H9 (cell line): Measurements from ENCODE around the gene CCIN. TPM values are rescaled to one million over a fixed set of nuclear protein-coding genes. Genes with fewer than 3 reads are reported as not detected.

ENCODE experiments used
- DNase-seq: peaks from one replicate; pipeline ENCODE4 v3.0.0-alpha.2; 2017
- H2AFZ ChIP-seq: one replicate; pipeline ENCODE4 v1.6.1; 2013; ENCODE audit warnings: mild to moderate bottlenecking, low read length, control low read depth, moderate library complexity
- H2AK5ac ChIP-seq: 2 replicates; pipeline ENCODE4 v1.6.1; 2013; ENCODE audit warnings: low read length, control low read depth, mixed read lengths; ENCODE audit not compliant: insufficient read length
- H2BK120ac ChIP-seq: one replicate; pipeline ENCODE4 v1.6.1; 2013; ENCODE audit warnings: low read depth, mild to moderate bottlenecking, low read length, control low read depth, inconsistent platforms; ENCODE audit not compliant: poor library complexity, severe bottlenecking
- H2BK12ac ChIP-seq: 2 replicates; pipeline ENCODE4 v1.6.1; 2013; ENCODE audit warnings: low read length, control low read depth, mixed read lengths, low read depth; ENCODE audit not compliant: insufficient read length
- H2BK15ac ChIP-seq: 2 replicates; pipeline ENCODE4 v1.6.1; 2013; ENCODE audit warnings: low read depth, low read length, control low read depth
- H2BK20ac ChIP-seq: one replicate; pipeline ENCODE4 v1.6.1; 2013; ENCODE audit warnings: low read depth, mild to moderate bottlenecking, low read length, control low read depth, inconsistent platforms; ENCODE audit not compliant: poor library complexity, severe bottlenecking
- H2BK5ac ChIP-seq: 2 replicates; pipeline ENCODE4 v1.6.1; 2013; ENCODE audit warnings: low read length, control low read depth, mixed read lengths; ENCODE audit not compliant: insufficient read length
- H3K14ac ChIP-seq: 2 replicates; pipeline ENCODE4 v1.6.1; 2013; ENCODE audit warnings: low read length, control low read depth; ENCODE audit not compliant: insufficient read depth
- H3K18ac ChIP-seq: 2 replicates; pipeline ENCODE4 v1.6.1; 2013; ENCODE audit warnings: low read depth, mild to moderate bottlenecking, mixed read lengths, low read length, control low read depth; ENCODE audit not compliant: insufficient read length
- H3K23ac ChIP-seq: 2 replicates; pipeline ENCODE4 v1.6.1; 2013; ENCODE audit warnings: low read length, control low read depth, mixed read lengths, low read depth; ENCODE audit not compliant: insufficient read length
- H3K23me2 ChIP-seq: 2 replicates; pipeline ENCODE4 v1.6.1; 2013; ENCODE audit warnings: low read depth, mild to moderate bottlenecking, mixed read lengths, low read length, control low read depth; ENCODE audit not compliant: insufficient read length, poor library complexity, severe bottlenecking
- H3K27ac ChIP-seq: 2 replicates; pipeline ENCODE4 v1.5.1; 2013; ENCODE audit warnings: low read length, control low read depth, mixed read lengths, low read depth; ENCODE audit not compliant: insufficient read length
- H3K27me3 ChIP-seq: 2 replicates; pipeline ENCODE4 v1.6.1; 2013; ENCODE audit warnings: low read length, control low read depth, inconsistent platforms; ENCODE audit not compliant: insufficient read depth
- H3K4ac ChIP-seq: 2 replicates; pipeline ENCODE4 v1.6.1; 2013; ENCODE audit warnings: low read depth, mild to moderate bottlenecking, control low read depth, inconsistent platforms, low read length, moderate library complexity
- H3K4me1 ChIP-seq: 2 replicates; pipeline ENCODE4 v1.6.1; 2013; ENCODE audit warnings: low read length, control low read depth, inconsistent platforms; ENCODE audit not compliant: insufficient read depth
- H3K4me2 ChIP-seq: 2 replicates; pipeline ENCODE4 v1.6.1; 2013; ENCODE audit warnings: low read length, control low read depth, mixed read lengths; ENCODE audit not compliant: insufficient read length, insufficient read depth
- H3K56ac ChIP-seq: 2 replicates; pipeline ENCODE4 v1.6.1; 2013; ENCODE audit warnings: low read depth, mild to moderate bottlenecking, mixed read lengths, low read length, control low read depth; ENCODE audit not compliant: insufficient read length
- H3K79me1 ChIP-seq: 2 replicates; pipeline ENCODE4 v1.6.1; 2013; ENCODE audit warnings: low read depth, mild to moderate bottlenecking, moderate library complexity, low read length, control low read depth, inconsistent platforms; ENCODE audit not compliant: insufficient read depth, poor library complexity, severe bottlenecking
- H3K79me2 ChIP-seq: 2 replicates; pipeline ENCODE4 v1.6.1; 2013; ENCODE audit warnings: low read length, control low read depth, inconsistent platforms; ENCODE audit not compliant: insufficient read depth
- H3K9ac ChIP-seq: 2 replicates; pipeline ENCODE4 v1.6.1; 2013; ENCODE audit warnings: low read length, control low read depth, mixed read lengths; ENCODE audit not compliant: insufficient read length; ENCODE audit errors: extremely low read depth
- H3K9me3 ChIP-seq: one replicate; pipeline ENCODE4 v1.6.1; 2013; ENCODE audit warnings: low read depth, low read length, inconsistent platforms; ENCODE audit not compliant: control insufficient read depth
- H3T11ph ChIP-seq: one replicate; pipeline ENCODE4 v1.6.1; 2013; ENCODE audit warnings: mild to moderate bottlenecking, low read length, control low read depth, inconsistent platforms
- H4K20me1 ChIP-seq: one replicate; pipeline ENCODE4 v1.6.1; 2013; ENCODE audit not compliant: control insufficient read depth, insufficient read length, insufficient read depth
- H4K5ac ChIP-seq: 2 replicates; pipeline ENCODE4 v1.6.1; 2013; ENCODE audit warnings: low read depth, mild to moderate bottlenecking, mixed read lengths, low read length, control low read depth; ENCODE audit not compliant: insufficient read length
- H4K8ac ChIP-seq: replicated peaks from 2 replicates; pipeline ENCODE4 v1.6.1; 2013; ENCODE audit warnings: low read length, control low read depth, mixed read lengths, low read depth; ENCODE audit not compliant: insufficient read length
- H4K91ac ChIP-seq: 2 replicates; pipeline ENCODE4 v1.6.1; 2013; ENCODE audit warnings: low read depth, mild to moderate bottlenecking, moderate library complexity, mixed read lengths, low read length, control low read depth; ENCODE audit not compliant: insufficient read length
- H3K27ac Mint-ChIP-seq, 3 experiments: 2 replicates in 2 of 3; 3 replicates in 1 of 3; pipeline ENCODE4 v1.8.0; 2020 to 2021; ENCODE audit warnings: mixed read lengths in 3 of 3, mild to moderate bottlenecking in 1 of 3, moderate library complexity in 1 of 3
- H3K27me3 Mint-ChIP-seq: 2 replicates; pipeline ENCODE4 v1.8.0; 2021; ENCODE audit warnings: low read depth, mild to moderate bottlenecking, moderate library complexity, mixed read lengths
- H3K36me3 Mint-ChIP-seq, 3 experiments: 2 replicates in 2 of 3; 3 replicates in 1 of 3; pipeline ENCODE4 v1.8.0; 2020 to 2021; ENCODE audit warnings: low read depth in 3 of 3, mixed read lengths in 3 of 3; ENCODE audit not compliant: insufficient read depth in 1 of 3
- H3K4me1 Mint-ChIP-seq, 2 experiments: 2 replicates each; pipeline ENCODE4 v1.8.0; 2020; ENCODE audit warnings: mixed read lengths in 2 of 2
- H3K4me3 Mint-ChIP-seq, 2 experiments: 2 replicates in 1 of 2; 3 replicates in 1 of 2; pipeline ENCODE4 v1.8.0; 2020 to 2021; ENCODE audit warnings: mild to moderate bottlenecking in 2 of 2, mixed read lengths in 2 of 2, moderate library complexity in 1 of 2
- H3K9me3 Mint-ChIP-seq, 2 experiments: 2 replicates in 1 of 2; 3 replicates in 1 of 2; pipeline ENCODE4 v1.8.0; 2020; ENCODE audit warnings: mild to moderate bottlenecking in 2 of 2, mixed read lengths in 2 of 2, moderate library complexity in 1 of 2
- CTCF ChIP-seq: fragments of 200-600 bp; sonication (generic); conservative IDR thresholded peaks from 3 replicates; pipeline ENCODE4 v1.8.0; 2021; ENCODE audit warnings: antibody characterized with exemption, mild to moderate bottlenecking
- WGBS: extraction: QIAGEN DNeasy Blood & Tissue Kit; methylation state at CpG from one replicate; pipeline ENCODE4 v1.1.7; 2013; ENCODE audit warnings: missing lambda C conversion rate, low lambda C conversion rate, mixed read lengths; ENCODE audit not compliant: insufficient read length; ENCODE audit errors: extremely low coverage; 5-methylcytosine and 5-hydroxymethylcytosine counted together
- total RNA-seq: library from RNA; stranded (reverse); gene quantifications from 2 replicates; pipeline ENCODE4 v1.2.1, GENCODE V29; 2021

CCIN gene
- total RNA-seq, 1 experiment from 2014 or later, result not detected

GRCh38 chr9:36134761-36135505, 34.3 kb upstream of the CCIN start:
- Histone ChIP-seq H3K27me3 (peaks cover 27% of the 10 kb centered on the region), H3K4me1 (peaks cover 2% of the 10 kb centered on the region; the same call in 1 of the 2 replicates), H3T11ph (no peak overlapping the region), H3K4ac (no peak overlapping the region), H4K8ac (no peak overlapping the region), H3K23ac (no peak overlapping the region), H2BK120ac (no peak overlapping the region), H2AK5ac (no peak overlapping the region), H3K56ac (no peak overlapping the region), H2BK15ac (no peak overlapping the region), H2BK5ac (no peak overlapping the region), H2BK12ac (no peak overlapping the region), H2BK20ac (no peak overlapping the region), H3K23me2 (peaks cover 14% of the 10 kb centered on the region), H3K14ac (no peak overlapping the region), H4K91ac (no peak overlapping the region), H3K4me2 (peak overlapping the region; percentile 71), H4K20me1 (no peaks in the 10 kb centered on the region), H3K18ac (no peak overlapping the region), H3K27ac (no peak overlapping the region), H3K9me3 (no peaks in the 10 kb centered on the region), H4K5ac (no peak overlapping the region), H3K9ac (no peak overlapping the region), H3K79me1 (no peaks in the 10 kb centered on the region), H3K79me2 (no peaks in the 10 kb centered on the region), H2AFZ (no peak overlapping the region)
- no peak for TF ChIP-seq CTCF
- Mint-ChIP-seq H3K27ac (peak overlapping the region in 1 of 3 experiments; percentile 4; a peak in 2 of 7 replicates), H3K9me3 (peaks cover 0 to 5% of the 10 kb centered on the region in 2 experiments; a peak in 2 of 5 replicates), H3K27me3 (peaks cover 81% of the 10 kb centered on the region), H3K4me3 (peak overlapping the region; percentile 72 to 88; a peak in 4 of 5 replicates), H3K4me1 (peaks cover 32 to 42% of the 10 kb centered on the region in 2 experiments), H3K36me3 (peaks cover 0 to 1% (median 0%) of the 10 kb centered on the region in 3 experiments; a peak in 1 of 7 replicates)
- no CpG with 5 or more reads among the region's 9 CpGs for WGBS
- no peak for DNase-seq
